GM19455 (cell line): ENCODE measurements around the gene URAD.
A peak's percentile ranks its signal among the peaks of the same experiment; 100 is the strongest.

Experiments
- ATAC-seq: cut with Tn5 transposase; IDR thresholded peaks from one replicate; pipeline ENCODE4 v1.9.1; 2021; ENCODE audit not compliant: unreplicated experiment

The URAD gene

GRCh38 chr13:27959976-27960361 is 28.5 kb downstream of the URAD start:
- ATAC-seq: no peak

- no peak for ATAC-seq
Measured at GRCh38 chr13:27956576-27957300, 31.8 kb downstream of the URAD start.

GRCh38 chr13:27955014-27955591 is 33.4 kb downstream of the URAD start:
- ATAC-seq: no peak

- ATAC-seq: peak; percentile 22
Measured at GRCh38 chr13:27954406-27954851, 34.1 kb downstream of the URAD start.

GRCh38 chr13:27953676-27954405 is 34.7 kb downstream of the URAD start:
- ATAC-seq: peak; percentile 76

GRCh38 chr13:27952876-27953675 is 35.4 kb downstream of the URAD start:
- ATAC-seq: no peak

GRCh38 chr13:27942972-27943371 is 45.5 kb downstream of the URAD start:
- ATAC-seq: no peak

GRCh38 chr13:27933580-27934328 is 54.7 kb downstream of the URAD start:
- ATAC-seq: no peak

- no peak for ATAC-seq
Measured at GRCh38 chr13:27933118-27933517, 55.4 kb downstream of the URAD start.

- ATAC-seq: no peak
Measured at GRCh38 chr13:27929868-27930267, 58.6 kb downstream of the URAD start.

- ATAC-seq: no peak
Measured at GRCh38 chr13:27928805-27929753, 59.4 kb downstream of the URAD start.

GRCh38 chr13:27928353-27928804 is 60.1 kb downstream of the URAD start:
- ATAC-seq: no peak
